AG09319 (cell line): ENCODE results near the gene TPRG1L.

Experiments
- DNase-seq: peaks from one replicate; pipeline ENCODE4 v3.0.0-alpha.2; 2010; ENCODE audit warnings: low read depth; ENCODE audit errors: extremely low read depth
- CTCF ChIP-seq: IDR thresholded peaks from 2 replicates; pipeline ENCODE4 v1.5.1; 2011; ENCODE audit warnings: low read depth, mild to moderate bottlenecking, inconsistent platforms, low read length, moderate library complexity

TPRG1L gene

GRCh38 chr1:3642919-3643675 is 18.3 kb downstream of the TPRG1L start:
- DNase-seq, result no peak
- no peak for TF ChIP-seq CTCF

- no peak for TF ChIP-seq CTCF
- no peak for DNase-seq
Observed at GRCh38 chr1:3644273-3644672, 19.5 kb downstream of the TPRG1L start.

- DNase-seq, result no peak
- TF ChIP-seq CTCF, result no peak
Observed at GRCh38 chr1:3645247-3645646, 20.4 kb downstream of the TPRG1L start.

- no peak for TF ChIP-seq CTCF
- no peak for DNase-seq
Observed at GRCh38 chr1:3645666-3646355, 21.0 kb downstream of the TPRG1L start.

- no peak for DNase-seq
- no peak for TF ChIP-seq CTCF
Observed at GRCh38 chr1:3646596-3646995, 21.8 kb downstream of the TPRG1L start.

GRCh38 chr1:3649342-3650247 is 24.8 kb downstream of the TPRG1L start, which contains the start of gene WRAP73:
Gene WRAP73, minus strand, starts transcription at chr1:3650103. Its CDS starts 104 bp downstream, at chr1:3649999.
- peak; percentile 8; the same call in 1 of the 2 replicates for TF ChIP-seq CTCF
- peak; percentile 66 for DNase-seq
